HG03060 (cell line): ENCODE data around the gene NAA25.
"Not testable (repeated sequence)": the region's sequence is repeated elsewhere in the genome, so short reads cannot be mapped to it uniquely, and the experiment has no call there.

Experiments used
- ATAC-seq: cut with Tn5 transposase; IDR thresholded peaks from one replicate; pipeline ENCODE4 v1.9.1; 2021; ENCODE audit warnings: low read depth, moderate number of reproducible peaks; ENCODE audit not compliant: unreplicated experiment

Gene NAA25

DNA sequence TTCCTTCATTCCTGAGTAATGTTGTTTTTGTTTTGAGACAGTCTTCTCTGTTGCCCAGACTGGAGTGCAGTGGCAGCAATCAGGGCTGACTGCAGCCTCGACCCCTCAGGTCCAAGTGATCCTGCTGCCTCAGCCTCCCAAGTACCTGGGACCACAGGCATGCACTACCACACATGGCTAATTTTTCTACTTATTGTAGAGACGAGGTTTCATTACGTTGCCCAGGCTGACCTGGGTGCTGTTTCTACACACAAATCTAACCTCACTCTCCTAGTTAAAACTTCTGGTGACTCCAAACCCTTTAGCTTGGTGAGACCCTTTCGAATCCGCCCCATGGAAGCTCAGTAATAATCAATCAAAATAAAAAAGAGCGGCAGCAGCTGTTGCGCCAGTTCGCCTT is 96.9 kb downstream of the NAA25 start:
- no peak for ATAC-seq

- ATAC-seq = no peak
These were observed 97.9 kb downstream of the NAA25 start for GRCh38 chr12:112010415-112011344.

DNA sequence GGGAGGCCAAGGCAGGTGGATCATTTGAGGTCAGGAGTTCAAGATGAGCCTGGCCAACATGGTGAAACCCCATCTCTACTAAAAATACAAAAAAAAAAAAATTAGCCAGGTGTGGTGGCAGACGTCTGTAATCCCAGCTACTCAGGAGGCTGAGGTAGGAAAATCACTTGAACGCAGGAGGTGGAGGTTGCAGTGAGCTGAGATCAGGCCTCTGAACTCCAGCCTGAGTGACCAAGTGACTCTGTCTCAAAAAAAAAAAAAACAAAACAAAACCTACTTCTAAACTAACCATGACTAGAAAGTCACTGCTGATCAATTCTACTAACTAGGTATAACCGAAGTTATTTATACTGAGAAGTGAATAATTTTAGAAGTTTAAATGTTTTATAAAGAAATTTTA is 99.0 kb downstream of the NAA25 start:
- ATAC-seq = not testable (repeated sequence)

DNA sequence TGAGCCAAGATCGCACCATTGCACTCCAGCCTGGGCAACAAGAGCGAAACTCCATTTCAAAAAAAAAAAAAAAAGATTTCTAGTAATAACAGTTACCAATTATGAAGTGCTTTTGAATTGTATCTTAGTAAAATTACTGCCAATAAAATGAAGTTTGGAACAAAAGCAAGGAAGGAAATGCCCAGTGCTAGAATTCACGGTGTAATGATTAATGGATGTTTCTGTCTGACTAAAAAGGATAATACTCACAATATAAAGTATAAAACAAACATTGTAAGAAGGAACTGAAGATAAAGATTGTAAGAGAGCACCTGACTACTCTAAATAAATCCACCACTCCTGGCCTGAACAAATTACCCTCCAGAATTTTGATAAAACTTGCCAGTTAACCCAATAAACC is 99.7 kb downstream of the NAA25 start:
- no peak for ATAC-seq

- ATAC-seq = no peak
These were observed 100.6 kb downstream of the NAA25 start for GRCh38 chr12:112007945-112008344.

GRCh38 chr12:112005419-112006395 is 102.9 kb downstream of the NAA25 start:
- no peak for ATAC-seq

- ATAC-seq = no peak
These were observed 104.5 kb downstream of the NAA25 start for GRCh38 chr12:112004041-112004440.

GRCh38 chr12:112001576-112001975 is 107.0 kb downstream of the NAA25 start:
- ATAC-seq = no peak

DNA sequence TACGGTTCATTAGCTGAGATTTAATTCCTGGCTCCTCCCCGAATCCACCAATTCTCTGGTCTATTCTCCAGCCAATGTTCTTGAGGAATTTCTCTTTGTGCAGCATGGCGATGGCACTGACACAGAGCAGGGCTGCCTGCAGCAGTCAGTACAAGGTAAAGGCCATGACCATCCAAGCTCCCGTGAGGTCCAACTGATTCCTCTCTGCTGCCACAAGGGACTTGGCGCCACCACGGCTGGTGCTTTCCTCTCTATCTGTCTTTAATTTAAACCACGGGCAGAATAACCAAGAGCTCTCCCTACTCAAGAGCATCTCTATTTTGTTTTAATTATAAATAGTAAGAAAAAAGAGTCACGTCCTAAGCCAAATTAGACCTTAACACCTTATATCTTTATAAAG is 107.8 kb downstream of the NAA25 start:
- no peak for ATAC-seq

DNA sequence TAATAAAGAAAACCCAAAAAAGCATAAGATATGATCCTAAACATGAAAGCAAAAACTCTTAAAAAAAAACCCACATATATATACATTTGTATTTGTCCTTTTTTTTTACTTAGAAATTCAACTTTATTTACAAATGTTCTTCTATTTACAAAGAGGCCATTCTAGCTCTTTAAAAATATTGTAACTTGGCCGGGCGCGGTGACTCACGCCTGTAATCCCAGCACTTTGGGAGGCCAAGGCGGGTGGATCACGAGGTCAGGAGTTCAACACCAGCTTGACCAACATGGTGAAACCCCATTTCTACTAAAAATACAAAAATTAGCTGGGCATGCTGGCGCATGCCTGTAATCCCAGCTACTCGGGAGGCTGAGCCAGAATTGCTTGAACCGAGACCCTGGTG is 109.5 kb downstream of the NAA25 start:
- ATAC-seq = not testable (repeated sequence)

DNA sequence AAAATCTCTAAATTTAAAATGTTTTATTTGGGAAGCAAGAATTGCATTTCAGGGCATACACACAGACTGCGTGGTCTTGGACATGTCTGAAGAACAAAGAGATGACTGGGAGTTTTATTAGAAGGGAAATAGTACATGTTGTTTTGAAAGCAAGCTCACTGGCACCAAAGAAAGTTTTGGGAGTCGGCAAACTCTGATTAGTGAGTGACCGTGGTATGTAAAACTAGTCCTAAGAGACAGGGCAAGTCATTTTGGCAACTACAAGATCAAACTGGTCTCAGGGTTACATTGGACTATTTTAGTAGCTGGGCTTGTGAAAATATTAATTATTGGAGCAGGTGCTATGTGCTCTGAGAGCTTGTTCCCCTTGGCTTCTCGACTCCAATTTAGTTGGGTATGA is 110.6 kb downstream of the NAA25 start:
- no peak for ATAC-seq

- ATAC-seq = no peak
These were observed 111.3 kb downstream of the NAA25 start for GRCh38 chr12:111997300-111997699.

GRCh38 chr12:111995782-111996480 is 112.7 kb downstream of the NAA25 start:
- ATAC-seq = no peak

DNA sequence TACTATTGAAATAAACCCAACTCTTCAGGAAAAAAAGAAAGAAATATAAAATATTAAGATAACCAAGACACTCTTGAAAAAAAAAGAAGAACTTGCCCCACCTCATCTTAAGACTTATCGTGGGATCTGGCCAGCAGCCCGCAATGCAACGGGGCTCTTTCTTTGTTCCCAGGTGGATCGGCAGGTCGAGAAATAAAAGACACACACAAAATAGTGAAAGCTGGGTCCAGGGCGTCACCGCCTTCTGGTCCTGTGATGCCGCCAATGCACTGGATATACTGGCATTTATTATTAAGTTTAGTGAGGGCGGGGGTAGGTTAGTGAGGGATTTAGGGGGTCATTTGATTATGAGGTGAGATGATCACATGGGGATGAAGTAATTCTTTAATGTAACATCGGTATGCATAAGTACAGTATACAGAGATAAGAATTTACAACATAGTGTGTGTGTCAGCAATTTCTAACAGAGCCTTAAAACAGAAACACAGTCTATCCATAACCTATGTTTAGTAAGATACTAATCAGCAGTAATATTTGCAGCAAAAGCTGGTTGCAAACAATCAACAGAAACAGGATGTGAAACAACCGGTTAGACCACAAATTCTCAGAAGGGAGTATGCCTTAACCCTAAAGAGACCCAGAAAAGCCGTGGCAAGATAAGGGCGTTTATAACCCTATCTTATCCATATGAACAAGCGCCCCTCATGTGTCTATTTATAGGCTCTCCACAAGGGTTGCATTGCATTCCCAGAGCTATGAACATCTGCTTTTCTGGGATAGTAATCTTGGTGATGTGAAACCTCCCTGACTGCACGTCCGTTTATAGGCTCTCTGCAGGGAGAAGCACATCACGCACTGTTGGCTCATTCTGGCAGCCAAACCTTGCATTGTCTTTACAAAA is 114.1 kb downstream of the NAA25 start:
- not testable (repeated sequence) for ATAC-seq

GRCh38 chr12:111993292-111994150 is 115.1 kb downstream of the NAA25 start:
- no peak for ATAC-seq

GRCh38 chr12:111992464-111992863 is 116.1 kb downstream of the NAA25 start:
- no peak for ATAC-seq

- ATAC-seq = no peak
These were observed 116.6 kb downstream of the NAA25 start for GRCh38 chr12:111991946-111992345.

- no peak for ATAC-seq
These were observed 117.0 kb downstream of the NAA25 start for GRCh38 chr12:111991535-111991934.

DNA sequence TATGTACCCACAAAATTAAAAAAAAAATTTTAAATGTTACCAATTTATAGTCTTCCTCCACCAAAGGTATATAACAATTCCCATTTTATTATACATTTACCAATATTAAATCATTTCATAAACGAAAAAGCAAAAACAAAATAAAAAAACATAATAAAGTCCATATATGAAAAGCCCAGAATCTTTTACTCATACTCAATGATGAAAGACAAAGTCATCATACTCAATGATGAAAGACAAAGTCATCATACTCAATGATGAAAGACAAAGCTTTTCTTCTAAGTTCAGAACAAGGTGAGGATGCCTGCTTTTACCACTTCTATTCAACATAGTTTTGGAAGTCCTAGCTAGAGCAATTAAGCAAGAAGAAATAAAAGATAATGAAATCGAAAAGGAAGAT is 123.8 kb downstream of the NAA25 start:
- ATAC-seq = no peak
